ENCODE data around the gene SCARB1.

The SCARB1 gene

DNA sequence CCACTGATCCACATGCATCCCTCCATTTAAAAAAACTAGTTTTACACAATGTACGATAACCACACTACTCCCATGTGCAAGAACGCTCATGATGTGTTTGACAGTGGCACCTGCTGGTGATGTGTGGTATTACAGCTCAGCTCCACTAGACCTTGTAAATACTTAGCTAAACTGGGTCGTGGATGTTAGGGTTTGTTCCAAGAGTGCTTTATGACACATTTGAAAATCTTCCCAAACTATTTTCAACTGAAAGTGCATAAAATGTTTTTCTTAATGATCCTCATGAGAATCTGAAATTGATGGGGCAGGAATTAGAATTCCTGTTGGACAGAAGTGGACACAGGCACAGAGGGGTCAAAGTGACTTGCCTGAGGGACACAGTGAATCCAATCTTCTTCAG lies 99.2 kb downstream of the SCARB1 start:
- Mint-ChIP-seq H3K27me3 (peaks cover 10% of the 10 kb centered on the region), H3K36me3 (ENCODE audit: low read depth) (peaks cover 7% of the 10 kb centered on the region), H3K4me1 (ENCODE audit: low read depth) (peaks cover 75% of the 10 kb centered on the region), H3K27ac (peak overlapping the region; percentile 27), H3K9me3 (peaks cover 7% of the 10 kb centered on the region), H3K4me3 (no peak overlapping the region)
- intact Hi-C loops (cut with micrococcal nuclease): no loop called here

DNA sequence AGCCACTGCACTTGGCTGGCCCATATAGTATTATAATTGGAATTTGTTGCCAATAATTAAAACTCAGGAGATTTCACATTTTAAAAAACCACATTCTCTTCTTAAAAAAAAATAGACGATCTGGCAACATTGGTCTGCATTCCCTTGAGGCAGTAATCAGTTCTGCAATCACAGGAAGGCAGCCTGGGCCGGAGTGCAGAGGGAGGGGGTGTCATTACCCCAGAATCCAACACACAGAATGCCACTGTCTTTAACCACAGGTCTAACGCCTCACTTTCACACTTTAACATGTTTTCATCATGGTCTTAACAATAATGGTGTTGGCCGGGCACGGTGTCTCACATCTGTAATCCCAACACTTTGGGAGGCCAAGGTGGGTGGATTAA lies 100.1 kb downstream of the SCARB1 start:
- Mint-ChIP-seq H3K4me1 (ENCODE audit: low read depth) (peaks cover 79% of the 10 kb centered on the region), H3K9me3 (peaks cover 7% of the 10 kb centered on the region)

GRCh38 chr12:124762791-124763593 lies 100.7 kb downstream of the SCARB1 start:
- peak overlapping the region; percentile 41 for H3K27ac Mint-ChIP-seq
- intact Hi-C loops (cut with micrococcal nuclease): no loop called here
- H3K4me3 Mint-ChIP-seq: no peak overlapping the region
- peaks cover 77% of the 10 kb centered on the region for H3K4me1 Mint-ChIP-seq (ENCODE audit: low read depth)
- peaks cover 7% of the 10 kb centered on the region for H3K36me3 Mint-ChIP-seq (ENCODE audit: low read depth)
- peaks cover 7% of the 10 kb centered on the region for H3K9me3 Mint-ChIP-seq
- peaks cover 12% of the 10 kb centered on the region for H3K27me3 Mint-ChIP-seq

More for the DNA sequence above, 100.1 kb downstream of the SCARB1 start:
- Mint-ChIP-seq H3K27ac (peak overlapping the region; percentile 41), H3K36me3 (ENCODE audit: low read depth) (peaks cover 7% of the 10 kb centered on the region), H3K27me3 (peaks cover 12% of the 10 kb centered on the region), H3K4me3 (no peak overlapping the region)
- intact Hi-C loops (cut with micrococcal nuclease): no loop called here

- Mint-ChIP-seq H3K36me3 (ENCODE audit: low read depth) (peaks cover 12% of the 10 kb centered on the region), H3K9me3 (peaks cover 14% of the 10 kb centered on the region), H3K4me1 (ENCODE audit: low read depth) (peaks cover 80% of the 10 kb centered on the region), H3K27me3 (peaks cover 12% of the 10 kb centered on the region), H3K4me3 (no peak overlapping the region), H3K27ac (no peak overlapping the region)
- intact Hi-C loops (cut with micrococcal nuclease): no loop called here
These were observed 101.3 kb downstream of the SCARB1 start for GRCh38 chr12:124762384-124762783.

GRCh38 chr12:124761871-124762270 lies 101.8 kb downstream of the SCARB1 start:
- no peak overlapping the region for H3K27ac Mint-ChIP-seq
- peaks cover 18% of the 10 kb centered on the region for H3K36me3 Mint-ChIP-seq (ENCODE audit: low read depth)
- peaks cover 12% of the 10 kb centered on the region for H3K27me3 Mint-ChIP-seq
- H3K9me3 Mint-ChIP-seq: peaks cover 19% of the 10 kb centered on the region
- no peak overlapping the region for H3K4me3 Mint-ChIP-seq
- peaks cover 80% of the 10 kb centered on the region for H3K4me1 Mint-ChIP-seq (ENCODE audit: low read depth)
- intact Hi-C loops (cut with micrococcal nuclease): no loop called here

DNA sequence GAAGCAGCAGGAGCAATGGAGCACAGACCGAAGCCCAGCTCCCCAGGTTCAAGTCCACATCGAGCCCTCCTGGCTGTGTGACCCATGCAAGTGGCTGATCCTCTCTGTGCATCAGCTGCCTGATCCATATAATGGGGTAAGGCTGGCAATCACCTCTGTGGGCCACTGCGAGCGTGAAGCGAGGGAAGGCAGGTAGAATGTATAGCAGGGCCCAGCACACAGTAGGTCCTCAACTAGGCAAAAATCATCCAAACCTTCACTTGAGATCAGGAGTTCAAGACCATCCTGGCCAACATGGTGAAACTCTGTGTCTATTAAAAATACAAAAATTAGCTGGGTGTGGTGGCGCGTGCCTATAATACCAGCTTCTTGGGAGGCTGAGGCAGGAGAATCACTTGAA lies 102.6 kb downstream of the SCARB1 start:
- peaks cover 19% of the 10 kb centered on the region for H3K9me3 Mint-ChIP-seq
- H3K27ac Mint-ChIP-seq: peak overlapping the region; percentile 82
- no peak overlapping the region for H3K4me3 Mint-ChIP-seq
- H3K27me3 Mint-ChIP-seq: peaks cover 12% of the 10 kb centered on the region
- peaks cover 18% of the 10 kb centered on the region for H3K36me3 Mint-ChIP-seq (ENCODE audit: low read depth)
- intact Hi-C loops (cut with micrococcal nuclease): no loop called here
- peaks cover 80% of the 10 kb centered on the region for H3K4me1 Mint-ChIP-seq (ENCODE audit: low read depth)

- Mint-ChIP-seq H3K27me3 (peaks cover 10% of the 10 kb centered on the region), H3K4me3 (no peak overlapping the region), H3K36me3 (ENCODE audit: low read depth) (peaks cover 16% of the 10 kb centered on the region), H3K27ac (peak overlapping the region; percentile 82), H3K4me1 (ENCODE audit: low read depth) (peaks cover 80% of the 10 kb centered on the region), H3K9me3 (peaks cover 19% of the 10 kb centered on the region)
- intact Hi-C loops (cut with micrococcal nuclease): no loop called here
These were observed 103.1 kb downstream of the SCARB1 start for GRCh38 chr12:124760560-124760959.

- Mint-ChIP-seq H3K27ac (peak overlapping the region; percentile 82), H3K27me3 (peaks cover 9% of the 10 kb centered on the region), H3K4me3 (no peak overlapping the region), H3K9me3 (peaks cover 19% of the 10 kb centered on the region), H3K36me3 (ENCODE audit: low read depth) (peaks cover 11% of the 10 kb centered on the region), H3K4me1 (ENCODE audit: low read depth) (peaks cover 80% of the 10 kb centered on the region)
- intact Hi-C loops (cut with micrococcal nuclease): no loop called here
These were observed 103.7 kb downstream of the SCARB1 start for GRCh38 chr12:124759841-124760503.

- peaks cover 9% of the 10 kb centered on the region for H3K27me3 Mint-ChIP-seq
- peak overlapping the region; percentile 82 for H3K27ac Mint-ChIP-seq
- peaks cover 16% of the 10 kb centered on the region for H3K36me3 Mint-ChIP-seq (ENCODE audit: low read depth)
- H3K4me1 Mint-ChIP-seq (ENCODE audit: low read depth): peaks cover 91% of the 10 kb centered on the region
- peaks cover 11% of the 10 kb centered on the region for H3K9me3 Mint-ChIP-seq
- no peak overlapping the region for H3K4me3 Mint-ChIP-seq
- intact Hi-C loops (cut with micrococcal nuclease): no loop called here
These were observed 105.1 kb downstream of the SCARB1 start for GRCh38 chr12:124758266-124759220.

DNA sequence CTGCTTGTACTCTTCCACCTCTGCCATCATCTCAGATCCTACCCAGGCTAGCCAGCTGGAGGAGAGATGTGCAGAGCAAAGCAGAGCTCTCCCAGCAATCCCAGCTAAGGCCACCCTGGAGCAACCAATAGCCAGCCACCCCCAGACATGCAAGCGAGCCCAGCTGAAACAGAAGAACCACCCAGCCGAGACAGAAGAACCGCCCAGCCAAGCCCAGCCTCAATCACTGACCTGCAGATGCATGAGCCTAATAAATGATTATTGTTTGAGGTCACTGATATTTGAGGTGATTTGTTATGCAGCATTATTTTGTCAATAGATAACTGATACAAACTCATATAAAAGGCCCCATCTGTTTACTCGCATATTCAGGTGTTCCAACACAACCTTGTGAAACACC lies 106.3 kb downstream of the SCARB1 start:
- peak overlapping the region; percentile 86 for H3K27ac Mint-ChIP-seq
- H3K4me3 Mint-ChIP-seq: no peak overlapping the region
- H3K36me3 Mint-ChIP-seq (ENCODE audit: low read depth): peaks cover 25% of the 10 kb centered on the region
- H3K4me1 Mint-ChIP-seq (ENCODE audit: low read depth): peaks cover 96% of the 10 kb centered on the region
- H3K27me3 Mint-ChIP-seq: peaks cover 9% of the 10 kb centered on the region
- intact Hi-C loops (cut with micrococcal nuclease): no loop called here
- H3K9me3 Mint-ChIP-seq: peaks cover 19% of the 10 kb centered on the region

DNA sequence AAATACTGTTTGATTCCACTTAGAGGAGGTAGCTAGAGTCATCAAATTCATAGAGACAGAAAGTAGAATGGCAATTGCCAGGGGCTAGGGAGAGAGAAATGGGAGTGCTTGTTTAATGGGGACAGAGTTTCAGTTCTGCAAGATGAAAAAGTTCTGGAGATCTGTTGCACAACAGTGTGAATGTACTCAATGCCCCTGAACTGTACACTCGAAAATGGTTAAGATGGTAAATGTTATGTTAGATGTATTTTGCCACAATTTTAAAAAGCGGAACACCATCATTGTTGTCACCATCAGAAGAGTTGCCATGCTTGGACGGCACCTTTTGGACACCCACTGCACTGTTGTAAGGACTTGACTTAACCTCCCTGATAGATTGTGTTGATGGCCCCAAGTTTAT lies 106.9 kb downstream of the SCARB1 start:
- Mint-ChIP-seq H3K36me3 (ENCODE audit: low read depth) (peaks cover 25% of the 10 kb centered on the region), H3K27me3 (peaks cover 5% of the 10 kb centered on the region), H3K27ac (peak overlapping the region; percentile 86)

GRCh38 chr12:124756166-124756565 lies 107.5 kb downstream of the SCARB1 start:
- H3K9me3 Mint-ChIP-seq: peaks cover 19% of the 10 kb centered on the region
- peaks cover 5% of the 10 kb centered on the region for H3K27me3 Mint-ChIP-seq
- H3K4me3 Mint-ChIP-seq: no peak overlapping the region
- peaks cover 25% of the 10 kb centered on the region for H3K36me3 Mint-ChIP-seq (ENCODE audit: low read depth)
- intact Hi-C loops (cut with micrococcal nuclease): no loop called here
- peaks cover 98% of the 10 kb centered on the region for H3K4me1 Mint-ChIP-seq (ENCODE audit: low read depth)
- H3K27ac Mint-ChIP-seq: peak overlapping the region; percentile 86

More for the DNA sequence above, 106.9 kb downstream of the SCARB1 start:
- Mint-ChIP-seq H3K9me3 (peaks cover 19% of the 10 kb centered on the region), H3K4me3 (no peak overlapping the region), H3K4me1 (ENCODE audit: low read depth) (peaks cover 96% of the 10 kb centered on the region)
- intact Hi-C loops (cut with micrococcal nuclease): no loop called here

- peaks cover 98% of the 10 kb centered on the region for H3K4me1 Mint-ChIP-seq (ENCODE audit: low read depth)
- peaks cover 25% of the 10 kb centered on the region for H3K36me3 Mint-ChIP-seq (ENCODE audit: low read depth)
- H3K27me3 Mint-ChIP-seq: peaks cover 3% of the 10 kb centered on the region
- H3K27ac Mint-ChIP-seq: peak overlapping the region; percentile 86
- no peak overlapping the region for H3K4me3 Mint-ChIP-seq
- intact Hi-C loops (cut with micrococcal nuclease): loop anchor here (1.0 kb wide), 1 partner anchor 42 kb away; no protein-coding TSS in a partner anchor
- H3K9me3 Mint-ChIP-seq: peaks cover 19% of the 10 kb centered on the region
These were observed 107.9 kb downstream of the SCARB1 start for GRCh38 chr12:124755801-124756148.
